T-helper 2 cell (primary cell): ENCODE data around the gene PRR5L.

Experiments used
- DNase-seq, 5 experiments: peaks; one replicate each; pipeline versions ENCODE4 v3.0.0 to v3.0.0-alpha.2; 2012 to 2022

Gene PRR5L

DNA sequence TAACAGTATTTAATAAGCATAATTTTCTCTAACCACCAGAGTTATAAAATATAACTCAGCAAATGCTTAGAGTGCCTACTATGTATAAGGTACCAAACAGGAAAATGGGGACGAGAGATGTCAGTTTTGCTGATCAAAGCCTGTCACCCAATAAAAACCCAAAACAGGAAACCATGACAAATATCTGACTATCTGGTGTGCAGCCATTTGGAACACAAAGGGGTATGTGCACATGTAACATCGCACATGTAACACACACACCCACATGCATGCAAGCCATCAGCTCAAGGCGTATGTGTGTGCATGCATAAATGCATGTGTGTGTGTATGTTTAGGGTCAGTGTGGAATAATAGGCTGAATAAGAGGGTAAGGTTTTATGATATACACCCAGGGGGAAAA lies 64.2 kb downstream of the PRR5L start:
- peak in 1 of 5 experiments; percentile 52 for DNase-seq

DNA sequence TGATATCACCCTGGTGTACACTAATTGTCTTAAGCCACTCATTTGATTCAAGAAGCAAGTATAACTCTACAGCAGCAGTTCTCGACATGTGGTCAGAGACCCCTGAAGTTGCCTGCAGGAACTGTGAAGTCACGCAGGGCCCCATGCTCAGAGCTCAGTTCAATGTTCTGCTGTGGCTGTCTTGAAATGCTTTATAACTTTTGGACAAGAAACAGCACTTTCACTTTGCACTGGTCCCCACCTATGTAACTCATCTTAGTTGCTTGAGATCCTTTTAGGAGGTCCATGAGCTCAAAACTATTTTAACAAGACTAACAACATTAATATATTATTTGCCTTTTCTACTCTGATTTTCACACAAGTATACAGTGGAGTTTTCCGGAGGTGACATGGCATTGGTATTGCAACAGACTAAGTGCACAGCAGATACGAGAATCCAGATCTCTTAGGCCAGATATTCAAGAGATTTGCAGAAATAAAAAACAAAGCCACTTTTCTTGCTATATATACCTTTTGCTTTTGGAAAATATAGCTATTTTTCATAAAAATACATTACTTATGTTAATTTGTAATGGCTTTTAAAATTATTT lies 64.8 kb downstream of the PRR5L start:
- no peak for DNase-seq

DNA sequence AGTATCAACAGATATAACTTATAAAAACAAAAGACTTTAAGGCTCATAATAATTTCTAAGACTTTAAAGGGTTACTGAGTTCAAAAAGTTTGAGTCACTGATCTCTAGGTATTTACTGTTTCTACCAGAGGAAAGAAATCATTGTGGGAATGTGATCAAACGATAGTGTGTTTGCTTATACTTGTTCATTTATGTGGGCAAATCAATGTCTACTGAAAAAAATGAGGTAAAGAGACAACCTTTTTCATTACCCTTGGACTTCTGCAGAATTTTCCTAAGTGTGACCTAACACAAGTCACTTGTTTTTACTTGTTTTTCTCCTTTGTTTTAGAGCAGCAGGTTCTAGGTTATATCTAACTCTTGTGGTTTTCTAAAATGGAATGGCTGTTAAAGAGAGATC lies 65.4 kb downstream of the PRR5L start:
- no peak for DNase-seq

DNA sequence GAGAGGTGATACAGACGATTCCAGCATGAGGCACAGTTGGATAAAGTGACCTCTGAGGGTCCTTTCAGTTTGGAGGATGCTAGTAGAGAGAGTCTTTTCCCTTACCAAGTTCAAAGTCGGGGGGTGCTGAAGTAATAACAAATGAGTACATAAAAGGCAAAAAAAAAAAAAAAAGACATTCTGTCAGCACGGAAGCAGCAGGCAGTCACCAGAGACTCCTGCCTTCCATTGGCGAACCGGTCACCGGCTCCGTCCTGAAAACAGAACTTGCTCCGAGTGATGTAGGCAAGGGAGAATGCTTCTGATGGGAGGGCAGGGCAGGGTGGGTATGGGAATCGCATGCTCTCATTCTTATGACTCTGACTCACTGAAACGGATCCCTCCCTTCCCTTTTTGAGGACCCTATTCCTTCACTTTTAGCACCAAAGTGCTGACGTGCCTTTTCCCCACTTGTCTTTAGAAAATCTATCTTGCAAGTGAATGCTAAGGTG lies 65.9 kb downstream of the PRR5L start:
- no peak for DNase-seq

DNA sequence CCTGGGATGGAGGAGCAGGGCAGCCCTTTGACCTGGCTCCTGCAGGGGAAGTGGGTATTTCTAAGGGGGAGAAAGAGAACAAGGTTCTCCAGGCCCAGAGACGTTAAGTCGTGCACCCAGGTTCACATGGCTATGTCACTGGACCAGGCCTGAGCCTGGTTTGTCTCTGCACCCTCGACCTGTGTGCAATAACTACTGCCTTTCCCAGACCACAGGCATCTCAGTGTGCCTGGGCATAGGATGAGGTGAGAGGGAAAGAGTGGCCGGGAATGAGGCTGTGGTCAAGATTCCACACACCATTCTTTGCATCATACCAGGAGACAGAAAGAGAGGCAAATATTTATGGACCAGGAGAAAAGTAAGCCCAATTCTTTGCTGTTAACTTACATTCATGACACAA lies 66.8 kb downstream of the PRR5L start:
- no peak for DNase-seq

DNA sequence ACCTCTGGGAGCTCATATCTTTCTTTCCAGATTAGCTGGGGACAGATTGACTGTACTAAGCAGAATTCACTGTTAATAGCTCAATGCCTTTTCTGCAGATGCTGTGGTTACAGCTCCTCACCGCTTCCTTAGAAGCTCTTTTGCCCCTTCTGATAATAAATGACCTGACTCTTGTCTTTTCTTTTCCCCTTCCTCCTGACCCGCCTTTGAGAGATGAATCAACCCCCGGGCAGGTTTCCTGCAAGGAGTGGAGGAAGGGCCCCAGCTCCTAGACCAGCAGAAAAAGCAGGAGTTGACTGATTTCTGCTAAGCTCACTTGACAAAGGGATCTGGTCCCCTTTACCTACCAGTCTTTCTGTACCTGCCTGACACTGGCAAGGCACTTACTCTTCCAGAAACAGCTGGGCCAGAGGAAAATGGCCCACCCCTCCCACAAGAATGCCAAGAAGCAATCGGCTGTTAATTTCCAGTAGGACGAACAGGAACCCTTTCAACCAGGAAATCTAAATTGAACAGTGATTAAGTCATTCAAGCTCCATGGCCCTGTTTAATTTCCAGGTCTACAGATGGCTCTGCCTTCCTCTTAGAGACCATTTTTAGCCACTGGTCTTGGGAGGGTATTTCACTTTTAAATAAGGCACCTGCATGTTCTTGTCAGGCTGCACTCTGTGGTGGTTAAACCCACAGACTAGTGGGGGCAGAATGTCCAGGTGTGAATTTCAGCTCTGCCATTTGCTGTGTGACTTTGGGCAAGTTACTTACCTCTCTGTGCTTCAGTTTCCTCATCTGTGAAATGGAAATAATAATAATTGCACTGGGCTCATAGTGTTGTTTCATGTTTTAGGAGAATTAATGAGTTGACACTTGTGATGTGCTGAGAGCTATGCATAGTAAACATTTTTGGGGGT lies 67.5 kb downstream of the PRR5L start:
- no peak for DNase-seq

DNA sequence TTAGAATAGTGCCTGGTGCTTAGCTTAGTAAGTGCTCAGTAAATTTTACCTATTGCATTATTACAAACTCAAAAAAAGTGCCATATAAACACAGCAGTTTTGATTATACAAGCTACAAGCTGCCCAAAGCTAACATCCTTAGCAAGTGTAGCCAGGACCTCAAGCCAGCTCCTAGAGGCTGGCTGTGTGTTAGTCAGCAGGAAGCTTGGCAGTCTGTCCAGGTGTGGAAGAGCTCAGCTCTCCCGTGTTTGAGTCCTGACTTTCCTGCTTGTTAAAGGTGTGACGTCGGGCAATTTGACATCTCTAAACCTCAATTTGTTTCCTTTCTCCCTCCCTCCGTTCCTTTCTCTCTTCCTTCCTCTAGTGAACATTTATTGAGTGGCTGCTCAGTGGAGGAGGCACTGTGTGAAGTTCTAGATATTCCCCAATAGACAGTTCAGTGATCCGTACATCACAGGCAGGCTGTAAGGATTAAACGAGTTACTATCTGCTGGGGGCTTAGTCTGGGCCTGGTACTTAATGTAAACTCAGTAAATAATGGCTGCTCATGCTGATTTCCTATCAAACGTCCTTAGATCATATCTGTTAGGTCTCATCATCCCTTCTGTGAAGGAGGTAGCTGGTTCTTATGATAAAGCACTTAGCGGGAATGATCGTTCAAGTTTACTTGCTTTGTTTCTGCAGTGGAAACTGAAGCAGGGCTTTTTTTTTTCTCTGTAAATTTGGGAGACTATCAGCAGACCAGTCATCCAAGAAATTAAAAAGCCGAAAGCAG lies 68.7 kb downstream of the PRR5L start:
- no peak for DNase-seq

DNA sequence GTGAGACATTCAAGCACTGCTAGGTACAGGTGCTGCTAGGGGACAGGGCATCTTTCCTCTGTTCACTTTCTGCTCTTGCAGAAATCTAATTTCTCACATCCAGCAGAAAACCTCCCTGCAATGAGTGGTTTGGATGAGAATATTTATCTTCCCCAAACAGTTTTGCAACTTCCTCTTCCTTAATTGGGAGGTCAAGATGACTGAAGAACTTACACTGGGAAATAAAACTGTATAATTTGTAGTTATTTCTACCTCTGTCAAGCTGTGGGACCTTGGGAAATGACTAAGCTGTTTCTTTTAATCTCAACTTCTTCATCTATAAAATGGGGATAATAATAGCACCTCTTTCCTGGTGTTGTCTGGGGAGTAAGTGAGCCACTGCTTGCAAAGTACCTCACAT lies 69.8 kb downstream of the PRR5L start:
- no peak for DNase-seq

DNA sequence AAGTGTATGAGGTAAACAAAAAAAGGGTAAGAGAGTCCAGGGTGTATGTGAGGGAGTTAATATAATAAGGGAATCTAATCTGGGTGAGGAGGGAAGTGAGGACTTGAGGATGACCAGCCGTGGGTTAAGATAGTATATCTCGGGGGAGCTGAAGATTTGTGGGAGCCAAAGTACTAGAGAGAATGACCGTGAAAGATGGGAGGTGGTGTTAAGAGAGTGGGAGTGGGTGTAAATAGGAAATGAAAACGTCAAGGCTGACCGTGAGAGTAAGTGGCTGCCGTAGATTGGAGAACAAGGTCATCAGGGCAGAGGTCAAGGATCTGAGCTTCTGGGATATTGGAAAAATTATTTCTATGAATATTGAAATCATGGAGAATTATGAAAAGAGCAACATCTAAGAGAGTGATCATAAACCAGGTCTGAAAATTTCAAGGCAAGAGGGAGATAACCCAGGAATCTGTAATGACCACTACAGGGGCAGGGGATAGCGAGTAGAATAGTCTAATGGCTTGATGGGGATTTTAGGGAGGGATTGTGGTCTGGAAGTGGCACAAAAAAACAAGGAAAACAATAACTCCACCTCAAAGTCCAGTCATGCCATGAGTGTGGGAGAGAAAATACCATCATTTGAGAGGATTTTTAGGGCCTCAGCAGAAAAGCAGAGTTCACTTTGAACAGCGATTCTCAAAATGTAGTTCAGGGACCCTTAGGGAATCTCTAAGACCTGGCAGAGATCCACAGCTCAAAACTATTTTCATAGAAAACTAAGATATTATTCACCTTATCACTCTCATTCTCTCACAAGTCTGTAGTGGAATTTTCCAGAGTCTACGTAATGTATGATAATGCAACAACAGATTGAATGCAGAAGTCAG lies 72.0 kb downstream of the PRR5L start:
- DNase-seq: no peak

DNA sequence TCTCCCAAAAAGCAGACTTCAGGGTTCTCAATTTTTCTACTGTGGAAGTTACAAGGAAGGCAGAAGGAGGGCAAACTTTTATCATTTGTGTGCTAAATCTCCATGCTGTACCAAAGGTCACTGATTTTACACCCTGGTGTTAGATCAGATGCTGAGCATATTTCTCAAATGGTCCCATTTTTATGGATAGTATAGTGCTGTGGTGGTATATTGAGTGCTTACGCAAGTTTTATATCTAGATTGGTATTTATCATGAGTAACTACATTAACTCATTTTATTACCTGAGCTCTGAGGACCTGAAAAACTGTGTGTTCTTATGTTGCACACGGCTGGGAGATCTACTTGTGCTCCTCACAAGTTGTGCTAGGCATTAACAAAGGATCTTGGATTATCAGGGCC lies 75.1 kb downstream of the PRR5L start:
- no peak for DNase-seq

DNA sequence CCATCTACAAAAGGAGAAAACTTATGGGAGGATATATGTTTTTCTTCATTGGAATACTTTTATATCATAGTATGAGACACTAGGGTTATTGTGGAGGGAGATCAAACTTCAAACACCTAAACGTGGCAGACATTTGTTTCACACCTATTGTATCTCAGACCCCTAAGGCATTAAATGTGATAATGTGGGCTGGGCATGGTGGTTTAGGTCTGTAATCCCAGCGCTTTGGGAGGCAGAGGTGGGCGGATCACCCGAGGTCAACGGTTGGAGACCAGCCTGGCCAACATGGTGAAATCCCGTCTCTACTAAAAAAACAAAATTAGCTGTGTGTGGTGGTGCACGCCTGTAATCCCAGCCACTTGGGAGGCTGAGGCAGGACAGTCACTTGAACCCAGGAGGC lies 75.5 kb downstream of the PRR5L start:
- no peak for DNase-seq

DNA sequence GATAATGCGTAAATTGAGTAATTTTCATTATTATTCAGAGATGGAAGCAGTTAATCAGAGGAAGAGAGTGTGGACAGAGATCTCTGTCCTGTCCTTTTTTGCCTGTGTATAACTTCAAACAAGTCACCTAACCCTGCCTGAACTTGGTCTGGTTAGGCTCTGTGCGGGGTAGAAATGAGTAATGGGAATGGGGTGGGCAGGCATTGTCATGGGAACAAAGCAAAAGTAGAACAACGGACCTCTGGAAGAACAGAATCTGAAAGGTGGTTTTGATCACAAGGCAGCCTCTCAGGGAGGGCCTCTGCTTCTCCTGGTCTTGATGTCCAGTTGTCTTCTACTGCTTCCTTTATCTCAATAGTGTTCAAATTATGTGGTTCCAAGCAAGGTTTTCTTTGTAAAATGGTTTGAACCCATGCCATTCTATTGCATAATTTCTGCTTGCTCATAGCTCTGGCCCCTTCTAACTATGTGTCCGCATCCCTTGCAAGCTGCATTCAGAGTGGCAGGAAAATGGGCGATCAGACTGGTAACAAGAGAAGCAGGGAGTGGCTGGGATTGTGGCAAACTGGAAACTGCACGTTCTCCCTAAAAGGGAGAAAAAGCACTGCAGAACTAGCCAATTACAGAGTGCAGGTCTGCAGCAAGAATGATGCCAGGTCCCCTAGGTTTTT lies 76.1 kb downstream of the PRR5L start:
- DNase-seq: no peak

DNA sequence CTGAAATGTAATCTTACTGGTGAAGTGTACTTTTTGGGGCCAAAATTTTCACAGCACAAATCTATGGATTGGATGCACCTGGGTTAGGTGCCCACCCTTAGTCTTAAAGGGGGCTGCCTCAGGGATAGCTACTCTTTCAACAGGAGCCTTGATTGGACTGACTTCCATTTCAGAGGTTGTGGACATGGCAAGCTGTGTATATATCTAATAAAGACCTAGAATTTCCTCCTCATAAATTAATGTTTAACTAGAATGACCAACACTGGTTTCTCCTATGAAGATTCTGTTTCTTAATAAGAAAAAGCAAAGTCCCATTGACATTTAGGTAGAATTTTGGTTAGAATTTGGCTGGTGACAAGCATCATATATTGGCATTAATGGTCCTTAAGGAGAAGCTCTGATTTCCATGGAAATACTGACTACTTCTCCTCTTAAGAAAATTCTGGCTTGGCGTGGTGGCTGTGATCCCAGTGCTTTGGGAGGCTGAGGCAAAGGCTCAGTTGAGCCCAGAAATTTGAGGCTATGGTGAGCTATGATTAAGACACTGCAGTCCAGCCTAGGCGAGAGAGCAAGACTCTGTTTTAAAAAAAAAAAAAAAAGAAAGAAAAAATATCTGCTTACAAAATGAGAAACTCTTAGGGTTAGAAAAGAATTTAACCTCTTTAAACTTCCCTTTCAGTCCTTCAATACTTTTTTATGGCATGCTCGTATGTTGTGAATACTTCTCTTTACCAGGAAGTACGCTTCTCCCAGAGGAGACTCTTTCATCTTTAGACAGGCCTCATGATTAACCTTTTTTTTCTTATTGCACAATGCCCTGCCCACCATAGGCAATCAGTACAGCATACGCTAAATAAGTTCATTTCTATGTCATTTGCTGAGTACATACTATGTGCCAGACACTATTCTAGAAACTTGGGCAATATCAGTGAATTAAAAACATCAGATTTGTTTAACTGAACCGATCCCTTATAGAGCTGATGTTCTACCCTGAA lies 77.2 kb downstream of the PRR5L start:
- DNase-seq: no peak

DNA sequence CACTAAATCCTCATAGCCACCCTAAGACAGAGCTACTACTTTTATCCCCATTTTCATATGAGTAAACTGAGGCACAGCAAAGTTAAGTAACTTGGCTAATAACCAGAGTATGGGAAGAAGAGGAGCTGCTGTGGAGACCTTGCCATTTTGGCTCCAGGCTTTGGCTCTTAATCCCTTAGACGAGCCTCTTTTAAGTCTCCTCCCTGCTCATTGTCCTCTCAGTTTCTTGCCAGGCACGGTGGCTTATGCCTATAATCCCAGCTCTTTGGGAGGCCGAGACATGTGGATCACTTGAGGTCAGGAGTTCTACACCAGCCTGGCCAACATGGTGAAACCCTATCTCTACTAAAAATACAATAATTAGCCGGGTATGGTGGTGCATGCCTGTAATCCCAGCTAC lies 78.6 kb downstream of the PRR5L start:
- DNase-seq: no peak

DNA sequence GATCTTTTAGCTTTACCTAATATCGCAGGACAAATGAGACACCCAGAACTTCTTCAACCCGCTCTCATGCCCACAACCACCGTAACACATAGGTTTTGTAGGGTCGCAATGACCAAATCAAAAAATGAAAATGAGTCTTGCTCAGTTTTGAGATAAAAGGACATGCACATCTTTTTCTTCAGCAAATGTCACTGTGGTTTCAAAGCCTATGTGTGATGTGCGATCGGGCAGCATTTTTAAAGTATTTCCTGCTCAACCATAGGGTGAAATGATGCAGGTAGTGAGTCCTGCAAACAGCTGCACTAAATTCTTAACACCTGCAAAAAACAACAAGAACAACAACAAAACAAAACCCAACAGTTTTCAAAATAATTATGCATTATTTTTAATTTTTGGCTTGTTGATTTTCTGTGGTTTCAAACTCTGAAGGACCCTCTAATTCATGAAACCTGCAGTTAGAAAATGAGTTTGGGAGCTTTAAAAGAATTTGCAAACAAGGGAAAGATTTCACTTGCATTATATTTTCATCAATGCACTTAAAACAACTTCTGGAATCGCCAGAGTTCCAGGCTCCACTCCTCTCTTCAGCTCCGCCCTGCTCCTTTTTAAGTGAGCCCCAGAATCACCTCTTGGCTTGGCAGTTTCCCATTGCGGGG lies 79.4 kb downstream of the PRR5L start:
- peak in 2 of 5 experiments; percentile 34 to 59 for DNase-seq

DNA sequence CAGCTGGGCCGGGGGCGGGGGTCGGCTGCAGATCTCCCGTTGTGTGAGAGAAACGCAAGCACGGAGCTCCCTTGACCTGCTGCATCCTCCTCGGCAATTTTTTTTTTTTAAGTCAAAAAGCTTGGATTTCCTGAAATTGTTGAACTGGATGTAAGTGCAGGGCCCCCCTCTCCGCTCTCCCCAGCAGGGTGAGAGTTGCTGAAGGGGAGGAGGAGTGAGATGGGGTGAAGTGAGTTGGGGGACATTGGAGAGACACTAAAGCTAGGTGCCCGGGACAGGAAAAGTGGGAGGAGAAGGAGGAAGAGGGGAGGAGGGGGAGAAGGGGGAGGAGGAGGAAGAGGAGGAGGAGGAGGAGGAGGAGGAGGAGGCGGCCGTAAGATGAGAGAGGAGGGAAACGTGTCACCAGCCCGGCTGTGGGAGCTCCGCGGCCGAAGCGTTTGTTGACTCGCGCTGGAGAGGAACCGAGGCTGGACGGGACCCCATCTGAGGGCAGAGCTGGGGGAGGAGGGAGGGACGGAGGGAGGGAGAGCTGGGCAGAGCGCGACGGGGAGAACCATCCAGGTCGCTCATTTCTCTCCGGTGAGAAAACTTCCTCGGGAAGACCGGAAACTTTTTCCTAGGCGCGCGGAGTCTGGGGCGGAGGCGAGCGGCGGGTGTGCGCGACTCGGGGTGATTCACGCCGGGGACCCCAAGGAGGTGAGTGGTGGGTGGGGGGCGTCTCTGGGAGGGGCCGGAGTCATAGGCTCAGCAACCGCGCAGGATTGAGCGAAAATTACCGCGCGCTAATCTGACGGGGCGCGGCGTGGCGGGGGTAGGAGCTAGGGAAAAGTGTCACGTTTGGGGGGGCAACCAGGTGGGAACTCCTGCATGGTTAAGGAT lies 80.2 kb downstream of the PRR5L start:
- DNase-seq: no peak

DNA sequence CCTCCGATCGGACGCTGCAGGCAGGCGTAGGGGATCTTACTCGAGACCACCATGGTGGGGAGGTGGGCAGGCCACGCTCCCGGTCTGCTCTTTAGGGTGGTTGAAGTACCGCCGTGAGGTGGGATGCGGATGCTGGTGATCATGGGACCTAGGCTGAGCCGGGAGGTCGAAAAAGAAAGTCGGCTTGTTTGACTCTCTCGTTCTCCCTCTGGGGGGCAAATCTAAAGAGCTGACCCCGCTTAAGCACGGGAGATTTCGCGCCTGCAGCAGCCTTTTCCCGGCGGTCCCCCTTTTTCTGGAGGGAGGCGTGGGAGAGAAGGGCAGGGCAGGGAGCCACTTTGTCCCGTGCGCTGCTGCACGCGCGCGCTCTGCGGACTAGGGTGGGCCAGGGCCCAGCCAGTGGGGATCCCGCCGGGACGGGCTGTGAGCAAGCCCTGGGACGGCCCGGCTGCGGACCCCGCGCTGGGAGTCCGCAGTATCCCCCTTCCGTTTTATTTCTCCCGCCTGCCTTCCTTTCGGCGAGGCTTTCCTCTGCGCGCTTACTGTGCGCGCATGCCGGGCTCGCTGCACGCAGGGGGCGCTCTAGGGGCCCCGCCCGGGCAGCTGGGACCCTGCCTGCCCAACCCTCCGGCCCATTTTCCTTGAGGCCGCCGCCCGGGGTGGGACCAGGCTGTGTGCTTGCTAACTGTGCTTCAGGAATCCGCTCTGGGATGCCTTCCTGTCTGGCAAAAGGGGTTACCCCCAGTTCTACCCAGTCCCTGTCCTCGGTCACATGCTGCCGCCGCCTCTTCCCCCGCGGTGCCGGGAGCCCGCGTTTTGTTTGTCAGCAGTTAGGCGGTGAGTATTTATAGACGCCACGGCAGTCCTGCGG lies 81.0 kb downstream of the PRR5L start:
- peak in 4 of 5 experiments; percentile 42 to 82 (median 60) for DNase-seq
